ENCODE data around the gene DCAF7.

DNA sequence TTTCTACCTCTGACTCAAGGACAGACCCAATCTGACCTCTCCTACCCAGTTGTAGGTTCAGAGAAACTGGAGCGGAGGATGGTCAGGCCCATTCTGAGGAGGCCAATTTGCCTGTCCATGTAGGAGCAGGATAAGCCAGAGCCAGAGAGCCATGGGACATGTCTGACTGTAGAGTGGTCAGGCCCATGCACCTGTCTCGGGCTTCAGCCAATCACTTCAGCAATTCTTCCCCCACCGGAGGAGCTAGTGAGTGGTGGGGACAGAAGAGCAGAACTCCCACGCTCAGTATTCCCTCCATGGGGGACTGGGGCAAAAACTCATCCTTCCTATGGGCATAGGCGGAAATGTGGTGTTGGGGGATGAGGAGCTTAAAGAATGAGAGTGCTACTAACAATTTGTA, 14.3 kb downstream of the DCAF7 start:
- TF ChIP-seq CTCF (conservative IDR thresholded peaks at IDR 0.05; ENCODE audit: low read depth, low read length), result no peak
- no peak for TF ChIP-seq RCOR1 (IDR thresholded peaks at IDR 0.05; ENCODE audit: insufficient replicate concordance, low read length)
- no peak for TF ChIP-seq NFE2L2 (IDR thresholded peaks at IDR 0.05; ENCODE audit: low read depth, low read length)
- TF ChIP-seq POLR2A (IDR thresholded peaks at IDR 0.05; ENCODE audit: low read depth, low read length), result no peak
- TF ChIP-seq, protein P1, sequence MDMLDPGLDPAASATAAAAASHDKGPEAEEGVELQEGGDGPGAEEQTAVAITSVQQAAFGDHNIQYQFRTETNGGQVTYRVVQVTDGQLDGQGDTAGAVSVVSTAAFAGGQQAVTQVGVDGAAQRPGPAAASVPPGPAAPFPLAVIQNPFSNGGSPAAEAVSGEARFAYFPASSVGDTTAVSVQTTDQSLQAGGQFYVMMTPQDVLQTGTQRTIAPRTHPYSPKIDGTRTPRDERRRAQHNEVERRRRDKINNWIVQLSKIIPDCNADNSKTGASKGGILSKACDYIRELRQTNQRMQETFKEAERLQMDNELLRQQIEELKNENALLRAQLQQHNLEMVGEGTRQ (IDR thresholded peaks at IDR 0.05; ENCODE audit: low read depth, low read length), result no peak
- TF ChIP-seq CEBPB (IDR thresholded peaks at IDR 0.05; ENCODE audit: low read depth, low read length), result no peak
- TF ChIP-seq ELK1 (IDR thresholded peaks at IDR 0.05; ENCODE audit: borderline replicate concordance, low read depth, low read length), result no peak

Measured in IMR-90 (cell line).